Nephron (organoid): Measurements from ENCODE around the gene TMPRSS9.

Experiments
- H3K27ac Mint-ChIP-seq, 3 experiments: 2 replicates each; pipeline ENCODE4 v1.8.0; 2020; ENCODE audit warnings: mixed read lengths in 3 of 3, mild to moderate bottlenecking in 2 of 3, moderate library complexity in 1 of 3
- H3K27me3 Mint-ChIP-seq: 2 replicates; pipeline ENCODE4 v1.8.0; 2021; ENCODE audit warnings: low read depth, mild to moderate bottlenecking, moderate library complexity, mixed read lengths
- H3K36me3 Mint-ChIP-seq: 2 replicates; pipeline ENCODE4 v1.8.0; 2020; ENCODE audit warnings: low read depth, mixed read lengths
- H3K4me1 Mint-ChIP-seq: 2 replicates; pipeline ENCODE4 v1.8.0; 2020; ENCODE audit warnings: mixed read lengths
- H3K4me3 Mint-ChIP-seq, 3 experiments: 2 replicates each; pipeline ENCODE4 v1.8.0; 2020; ENCODE audit warnings: mild to moderate bottlenecking in 3 of 3, mixed read lengths in 3 of 3, moderate library complexity in 2 of 3
- H3K9me3 Mint-ChIP-seq: 2 replicates; pipeline ENCODE4 v1.8.0; 2020; ENCODE audit warnings: mixed read lengths
- TF ChIP-seq, protein P1 (sequence below), 3 experiments: fragments of 200-600 bp; sonication (generic); IDR thresholded peaks; one replicate each; pipeline ENCODE4 v1.5.0; 2021; ENCODE audit warnings: antibody characterized with exemption in 3 of 3; ENCODE audit not compliant: unreplicated experiment in 3 of 3

The TMPRSS9 gene

GRCh38 chr19:2363419-2363818 lies 3.4 kb downstream of the TMPRSS9 start:
- no peak overlapping the region for H3K4me3 Mint-ChIP-seq
- TF ChIP-seq, protein P1, sequence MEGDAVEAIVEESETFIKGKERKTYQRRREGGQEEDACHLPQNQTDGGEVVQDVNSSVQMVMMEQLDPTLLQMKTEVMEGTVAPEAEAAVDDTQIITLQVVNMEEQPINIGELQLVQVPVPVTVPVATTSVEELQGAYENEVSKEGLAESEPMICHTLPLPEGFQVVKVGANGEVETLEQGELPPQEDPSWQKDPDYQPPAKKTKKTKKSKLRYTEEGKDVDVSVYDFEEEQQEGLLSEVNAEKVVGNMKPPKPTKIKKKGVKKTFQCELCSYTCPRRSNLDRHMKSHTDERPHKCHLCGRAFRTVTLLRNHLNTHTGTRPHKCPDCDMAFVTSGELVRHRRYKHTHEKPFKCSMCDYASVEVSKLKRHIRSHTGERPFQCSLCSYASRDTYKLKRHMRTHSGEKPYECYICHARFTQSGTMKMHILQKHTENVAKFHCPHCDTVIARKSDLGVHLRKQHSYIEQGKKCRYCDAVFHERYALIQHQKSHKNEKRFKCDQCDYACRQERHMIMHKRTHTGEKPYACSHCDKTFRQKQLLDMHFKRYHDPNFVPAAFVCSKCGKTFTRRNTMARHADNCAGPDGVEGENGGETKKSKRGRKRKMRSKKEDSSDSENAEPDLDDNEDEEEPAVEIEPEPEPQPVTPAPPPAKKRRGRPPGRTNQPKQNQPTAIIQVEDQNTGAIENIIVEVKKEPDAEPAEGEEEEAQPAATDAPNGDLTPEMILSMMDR (IDR thresholded peaks at IDR 0.05; ENCODE audit: unreplicated experiment in 3 of 3), result no peak
- H3K27me3 Mint-ChIP-seq, result peaks cover 30% of the 10 kb centered on the region
- H3K36me3 Mint-ChIP-seq, result no peaks in the 10 kb centered on the region
- H3K4me1 Mint-ChIP-seq, result peaks cover 8% of the 10 kb centered on the region
- H3K9me3 Mint-ChIP-seq, result peaks cover 5% of the 10 kb centered on the region
- no peak overlapping the region for H3K27ac Mint-ChIP-seq

- no peaks in the 10 kb centered on the region for H3K36me3 Mint-ChIP-seq
- peaks cover 8% of the 10 kb centered on the region for H3K4me1 Mint-ChIP-seq
- H3K4me3 Mint-ChIP-seq, result peak overlapping the region in 1 of 3 experiments; percentile 5
Observed at GRCh38 chr19:2365201-2365970, 5.3 kb downstream of the TMPRSS9 start.

DNA sequence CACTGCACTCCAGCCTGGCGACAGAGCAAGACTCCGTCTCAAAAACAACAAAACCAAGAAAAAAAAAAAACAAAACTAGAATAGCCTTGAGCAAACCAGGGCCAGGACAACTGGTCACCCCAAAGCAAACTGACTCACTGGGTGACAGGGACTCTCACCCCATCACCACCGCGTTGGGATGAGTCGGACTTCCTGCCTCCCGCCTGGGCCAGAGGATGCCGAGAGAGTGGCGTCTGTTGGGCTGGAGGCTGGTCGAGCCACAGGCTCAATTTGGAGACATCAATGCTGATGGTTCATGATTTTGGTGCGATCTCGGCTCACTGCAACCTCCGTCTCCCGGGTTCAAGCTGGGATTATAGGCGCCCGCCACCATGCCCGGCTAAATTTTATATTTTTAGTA lies 11.6 kb downstream of the TMPRSS9 start:
- no peaks in the 10 kb centered on the region for H3K36me3 Mint-ChIP-seq
- peaks cover 19% of the 10 kb centered on the region for H3K4me1 Mint-ChIP-seq
- H3K27me3 Mint-ChIP-seq, result peaks cover 26% of the 10 kb centered on the region
- H3K9me3 Mint-ChIP-seq, result peaks cover 11% of the 10 kb centered on the region
- no peak overlapping the region for H3K27ac Mint-ChIP-seq
- TF ChIP-seq, protein P1 (IDR thresholded peaks at IDR 0.05; ENCODE audit: unreplicated experiment in 3 of 3), result no peak
- no peak overlapping the region for H3K4me3 Mint-ChIP-seq

More at GRCh38 chr19:2365201-2365970, 5.3 kb downstream of the TMPRSS9 start:
- Mint-ChIP-seq H3K9me3 (peaks cover 5% of the 10 kb centered on the region), H3K27ac (peak overlapping the region; percentile 7 to 89 (median 42)), H3K27me3 (peaks cover 18% of the 10 kb centered on the region)
- TF ChIP-seq, protein P1 (IDR thresholded peaks at IDR 0.05; ENCODE audit: unreplicated experiment in 3 of 3), result no peak

GRCh38 chr19:2372076-2372612 lies 12.1 kb downstream of the TMPRSS9 start:
- H3K27ac Mint-ChIP-seq, result peak overlapping the region; percentile 7 to 29 (median 20)
- H3K36me3 Mint-ChIP-seq, result no peaks in the 10 kb centered on the region
- TF ChIP-seq, protein P1 (IDR thresholded peaks at IDR 0.05; ENCODE audit: unreplicated experiment in 3 of 3), result no peak
- H3K4me1 Mint-ChIP-seq, result peaks cover 24% of the 10 kb centered on the region
- H3K9me3 Mint-ChIP-seq, result peaks cover 11% of the 10 kb centered on the region
- H3K27me3 Mint-ChIP-seq, result peaks cover 30% of the 10 kb centered on the region
- no peak overlapping the region for H3K4me3 Mint-ChIP-seq

DNA sequence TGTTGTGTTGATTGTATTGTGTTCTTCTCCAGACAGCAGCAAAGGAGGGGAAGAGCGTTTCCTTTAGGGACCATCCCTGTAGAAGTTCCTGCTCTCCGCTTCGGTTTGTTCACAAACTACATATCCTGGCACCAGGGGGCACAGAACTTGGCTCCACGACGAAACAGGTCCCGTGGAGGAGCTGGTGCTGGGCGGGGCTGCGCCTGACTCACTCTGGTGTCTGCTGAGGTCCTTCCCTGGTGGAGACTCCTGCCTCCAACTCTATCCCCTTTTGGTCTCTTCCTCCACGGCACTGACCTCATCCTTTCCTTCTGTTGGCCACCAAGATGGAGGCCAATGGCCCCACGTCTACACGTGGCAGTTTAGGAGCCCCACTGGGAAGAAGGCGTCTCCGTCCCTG lies 14.7 kb downstream of the TMPRSS9 start:
- peaks cover 23% of the 10 kb centered on the region for H3K27me3 Mint-ChIP-seq
- H3K36me3 Mint-ChIP-seq, result no peaks in the 10 kb centered on the region
- TF ChIP-seq, protein P1 (IDR thresholded peaks at IDR 0.05; ENCODE audit: unreplicated experiment in 3 of 3), result no peak

More for the DNA sequence above, 14.7 kb downstream of the TMPRSS9 start:
- Mint-ChIP-seq H3K9me3 (peaks cover 15% of the 10 kb centered on the region), H3K4me1 (peaks cover 25% of the 10 kb centered on the region), H3K27ac (no peak overlapping the region), H3K4me3 (no peak overlapping the region)
